Peyer's patch (tissue), 4 donors: ENCODE data around the gene NLGN1.

Experiments used
- POLR2A ChIP-seq, 2 donors: fragments of 450-650 bp; IDR thresholded peaks; one replicate each; pipeline ENCODE4 v1.5.1; 2017; ENCODE audit warnings: antibody characterized with exemption in 2 of 2, mild to moderate bottlenecking in 2 of 2, moderate library complexity in 2 of 2
- TF ChIP-seq, protein P1 (sequence below), 6 experiments: fragments of 450-650 bp in 4 of 6; fragments of 200-600 bp in 2 of 6; sonication (generic) in 1 of 6; IDR thresholded peaks; one replicate each; pipeline ENCODE4 v1.5.1; 2017 to 2019; ENCODE audit warnings: antibody characterized with exemption in 6 of 6, mild to moderate bottlenecking in 3 of 6, moderate library complexity in 1 of 6

DNA sequence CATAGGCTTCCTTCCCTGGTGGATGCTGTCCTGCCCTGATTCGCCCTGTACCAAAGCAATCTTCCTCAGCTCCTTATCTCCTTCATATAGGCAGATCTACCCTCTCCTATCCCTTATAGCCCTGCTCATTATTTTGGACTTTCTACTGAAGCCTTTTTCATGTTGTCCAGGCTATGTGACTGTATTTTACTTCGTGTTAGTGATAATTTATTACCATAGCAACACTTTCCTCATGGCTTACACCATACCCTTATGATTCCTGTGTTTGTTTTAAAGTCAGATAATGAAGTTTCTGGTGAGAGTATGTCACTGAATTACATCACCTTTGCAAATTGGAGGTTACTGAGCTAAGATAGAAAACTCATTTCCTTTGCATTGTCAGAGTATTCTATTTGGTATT, 352.6 kb downstream of the NLGN1 start:
- TF ChIP-seq, protein P1, sequence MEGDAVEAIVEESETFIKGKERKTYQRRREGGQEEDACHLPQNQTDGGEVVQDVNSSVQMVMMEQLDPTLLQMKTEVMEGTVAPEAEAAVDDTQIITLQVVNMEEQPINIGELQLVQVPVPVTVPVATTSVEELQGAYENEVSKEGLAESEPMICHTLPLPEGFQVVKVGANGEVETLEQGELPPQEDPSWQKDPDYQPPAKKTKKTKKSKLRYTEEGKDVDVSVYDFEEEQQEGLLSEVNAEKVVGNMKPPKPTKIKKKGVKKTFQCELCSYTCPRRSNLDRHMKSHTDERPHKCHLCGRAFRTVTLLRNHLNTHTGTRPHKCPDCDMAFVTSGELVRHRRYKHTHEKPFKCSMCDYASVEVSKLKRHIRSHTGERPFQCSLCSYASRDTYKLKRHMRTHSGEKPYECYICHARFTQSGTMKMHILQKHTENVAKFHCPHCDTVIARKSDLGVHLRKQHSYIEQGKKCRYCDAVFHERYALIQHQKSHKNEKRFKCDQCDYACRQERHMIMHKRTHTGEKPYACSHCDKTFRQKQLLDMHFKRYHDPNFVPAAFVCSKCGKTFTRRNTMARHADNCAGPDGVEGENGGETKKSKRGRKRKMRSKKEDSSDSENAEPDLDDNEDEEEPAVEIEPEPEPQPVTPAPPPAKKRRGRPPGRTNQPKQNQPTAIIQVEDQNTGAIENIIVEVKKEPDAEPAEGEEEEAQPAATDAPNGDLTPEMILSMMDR (IDR thresholded peaks at IDR 0.05): no peak
- TF ChIP-seq POLR2A (IDR thresholded peaks at IDR 0.05): no peak
